Astrocyte of the cerebellum (primary cell): ENCODE results near the gene PRKG1.

Experiments used
- DNase-seq: peaks from one replicate; pipeline ENCODE4 v3.0.0-alpha.2; 2011; ENCODE audit warnings: low read depth
- H3K4me3 ChIP-seq: 2 replicates; pipeline ENCODE4 v1.5.1; 2011; ENCODE audit warnings: mild to moderate bottlenecking, low read depth, low read length, moderate library complexity
- CTCF ChIP-seq: IDR thresholded peaks from 2 replicates; pipeline ENCODE4 v1.5.1; 2012; ENCODE audit warnings: low read length, low read depth, moderate library complexity, mild to moderate bottlenecking; ENCODE audit errors: missing control alignments
- in situ Hi-C: cut with HindIII; loops from 2 replicates; pipeline ENCODE4 v1.10.0; 2017; ENCODE audit warnings: low sequenced_read_pairs

The PRKG1 gene

GRCh38 chr10:51707392-51707791 is 633.1 kb downstream of the PRKG1 start:
- in situ Hi-C loops, result no loop called here
- no peak for TF ChIP-seq CTCF
- DNase-seq, result no peak
- H3K4me3 ChIP-seq, result no peak overlapping the region

GRCh38 chr10:51707821-51708424 is 633.6 kb downstream of the PRKG1 start:
- no peak for DNase-seq
- no peak for TF ChIP-seq CTCF
- H3K4me3 ChIP-seq, result no peak overlapping the region
- in situ Hi-C loops, result no loop called here

- no peak for DNase-seq
- in situ Hi-C loops, result no loop called here
- TF ChIP-seq CTCF, result no peak
- H3K4me3 ChIP-seq, result no peak overlapping the region
These were observed 634.3 kb downstream of the PRKG1 start for GRCh38 chr10:51708609-51709008.

- TF ChIP-seq CTCF, result no peak
- H3K4me3 ChIP-seq, result no peak overlapping the region
- in situ Hi-C loops, result no loop called here
- no peak for DNase-seq
These were observed 635.2 kb downstream of the PRKG1 start for GRCh38 chr10:51709324-51709972.

GRCh38 chr10:51711519-51711891 is 637.2 kb downstream of the PRKG1 start:
- in situ Hi-C loops, result no loop called here
- no peak for TF ChIP-seq CTCF
- DNase-seq, result no peak
- H3K4me3 ChIP-seq, result no peak overlapping the region

GRCh38 chr10:51716981-51717380 is 642.7 kb downstream of the PRKG1 start:
- in situ Hi-C loops, result no loop called here
- DNase-seq, result no peak
- H3K4me3 ChIP-seq, result no peak overlapping the region
- no peak for TF ChIP-seq CTCF
